Measurements from ENCODE around the gene MANF.

The MANF gene

GRCh38 chr3:51388286-51389029, 3.4 kb downstream of the MANF start:
- TF ChIP-seq CTCF (conservative IDR thresholded peaks at IDR 0.05; ENCODE audit: low read depth), result no peak
- peak overlapping the region; percentile 49; the same call in 1 of the 2 replicates for H3K27ac ChIP-seq
- ChIA-PET POLR2A (ENCODE audit: low non-redundant PET) (no interaction called here), CTCF (interaction anchor here (0.5 to 1.0 kb wide), 3 partner anchors 130 to 289 kb away, joined by 3 to 6 read pairs (median 3); no protein-coding TSS in a partner anchor)
- no peak for DNase-seq (ENCODE audit: low spot score)

- DNase-seq (ENCODE audit: low spot score), result no peak
- TF ChIP-seq CTCF (conservative IDR thresholded peaks at IDR 0.05; ENCODE audit: low read depth), result peak; percentile 86
- H3K27ac ChIP-seq, result peak overlapping the region; percentile 85
- POLR2A ChIA-PET (ENCODE audit: low non-redundant PET), result no interaction called here
- CTCF ChIA-PET, result interaction anchor here (0.5 to 1.2 kb wide), 6 partner anchors 52 to 808 kb away, joined by 3 to 6 read pairs (median 4); no protein-coding TSS in a partner anchor
Observed at GRCh38 chr3:51389423-51390183, 4.5 kb downstream of the MANF start.

GRCh38 chr3:51390246-51391074, 5.4 kb downstream of the MANF start:
- DNase-seq (ENCODE audit: low spot score), result no peak
- CTCF ChIA-PET, result interaction anchor here (0.6 to 1.2 kb wide), 4 partner anchors 53 to 809 kb away, joined by 3 to 4 read pairs (median 4); no protein-coding TSS in a partner anchor
- peak overlapping the region; percentile 85 for H3K27ac ChIP-seq
- POLR2A ChIA-PET (ENCODE audit: low non-redundant PET), result no interaction called here
- no peak; the same call in 1 of the 2 replicates for TF ChIP-seq CTCF (conservative IDR thresholded peaks at IDR 0.05; ENCODE audit: low read depth)

- POLR2A ChIA-PET (ENCODE audit: low non-redundant PET), result no interaction called here
- peak; percentile 86 for DNase-seq (ENCODE audit: low spot score)
- H3K27ac ChIP-seq, result peak within 1 kb of the TSS; percentile 85
- CTCF ChIA-PET, result interaction anchor here (0.6 kb wide), 1 partner anchor 786 kb away, joined by 3 read pairs; no protein-coding TSS in a partner anchor
- TF ChIP-seq CTCF (conservative IDR thresholded peaks at IDR 0.05; ENCODE audit: low read depth), result peak; percentile 91
Observed at GRCh38 chr3:51391075-51391565, 6.0 kb downstream of the MANF start, which contains the start of gene RBM15B. Gene RBM15B (plus strand): TSS chr3:51391285. CDS start chr3:51391400, 115 bp downstream.

- no peak for TF ChIP-seq CTCF (conservative IDR thresholded peaks at IDR 0.05; ENCODE audit: low read depth)
- CTCF ChIA-PET, result no interaction called here
- no peak for DNase-seq (ENCODE audit: low spot score)
- POLR2A ChIA-PET (ENCODE audit: low non-redundant PET), result no interaction called here
- H3K27ac ChIP-seq, result peak overlapping the region; percentile 85
Observed at GRCh38 chr3:51391566-51392354, 6.7 kb downstream of the MANF start.

Measured in RWPE1 (cell line).